Limb (tissue), 2 donors: ENCODE results near the gene TSC22D2.

ENCODE experiments used
- DNase-seq, 2 donors: peaks; one replicate each; pipeline ENCODE4 v3.0.0-alpha.2; 2016; ENCODE audit errors: extremely low spot score in 2 of 2

The TSC22D2 gene

DNA sequence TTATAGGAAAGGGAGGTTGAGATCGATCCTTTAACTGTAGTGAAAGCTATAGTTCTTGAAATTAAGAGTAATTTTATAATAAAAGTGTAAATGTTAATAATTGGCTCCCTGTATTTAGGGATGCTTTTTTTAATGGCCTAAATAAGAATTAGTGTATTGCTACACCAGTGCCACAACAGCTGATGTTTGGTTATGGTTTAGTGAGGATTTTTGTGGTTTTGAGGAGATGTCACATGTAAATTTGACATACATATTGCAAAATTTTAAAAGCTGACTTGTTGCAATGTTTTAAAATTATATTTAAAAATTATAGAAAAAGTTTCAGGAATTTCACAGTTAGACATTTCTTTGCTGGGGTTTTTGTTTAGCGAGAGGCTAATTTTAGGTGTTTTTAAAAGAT lies 3.9 kb downstream of the TSC22D2 start:
- no peak for DNase-seq

DNA sequence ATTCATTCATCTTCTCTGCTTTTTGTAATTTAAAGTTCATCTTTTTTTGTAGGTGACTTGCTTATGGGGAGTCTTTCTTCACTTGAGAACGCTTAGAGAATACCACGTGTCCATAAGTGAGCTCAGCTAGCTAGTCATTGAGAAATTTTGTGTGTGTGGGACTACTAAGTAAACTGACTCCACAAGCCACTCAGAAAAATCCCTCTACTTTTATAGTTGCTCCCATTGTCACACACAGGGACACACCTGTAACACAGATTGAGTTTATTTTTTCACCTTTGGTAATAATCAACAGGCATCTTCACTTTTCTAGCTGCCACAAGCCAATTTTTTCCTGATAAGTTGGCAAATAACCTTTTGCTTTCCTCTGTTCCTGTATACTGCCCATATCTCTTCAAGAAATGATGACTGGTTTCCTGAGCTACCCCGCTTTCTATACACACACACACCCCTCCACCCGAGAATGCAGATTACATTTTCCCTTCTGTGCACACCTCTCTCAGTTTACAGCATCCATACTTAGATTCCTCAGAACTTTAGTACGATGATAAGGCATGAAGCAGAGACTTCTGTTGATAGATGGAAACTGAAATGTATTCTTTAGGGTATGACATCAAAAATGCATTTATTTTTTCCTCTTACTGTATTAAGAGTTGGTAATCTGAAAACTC lies 4.6 kb downstream of the TSC22D2 start:
- no peak for DNase-seq

DNA sequence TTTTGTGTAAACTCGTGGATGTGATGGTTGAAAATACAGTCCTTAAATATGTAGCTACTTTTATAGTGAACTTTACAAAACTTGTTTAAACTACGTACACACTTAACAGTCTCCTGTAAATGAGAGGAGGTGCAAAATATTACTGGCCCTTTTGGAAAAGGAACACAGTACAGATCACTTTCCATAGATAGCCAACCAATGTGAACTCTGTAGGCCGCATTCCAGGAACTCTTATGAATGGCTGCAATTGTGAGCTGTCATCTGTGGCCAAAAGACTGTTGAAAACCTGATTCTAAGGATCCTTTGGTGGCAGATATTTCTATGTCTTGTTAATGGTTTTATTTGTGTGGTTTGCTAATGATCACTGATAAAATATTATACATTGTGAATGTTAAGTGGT lies 6.2 kb downstream of the TSC22D2 start:
- peak in 1 of 2 donors; percentile 74 for DNase-seq

DNA sequence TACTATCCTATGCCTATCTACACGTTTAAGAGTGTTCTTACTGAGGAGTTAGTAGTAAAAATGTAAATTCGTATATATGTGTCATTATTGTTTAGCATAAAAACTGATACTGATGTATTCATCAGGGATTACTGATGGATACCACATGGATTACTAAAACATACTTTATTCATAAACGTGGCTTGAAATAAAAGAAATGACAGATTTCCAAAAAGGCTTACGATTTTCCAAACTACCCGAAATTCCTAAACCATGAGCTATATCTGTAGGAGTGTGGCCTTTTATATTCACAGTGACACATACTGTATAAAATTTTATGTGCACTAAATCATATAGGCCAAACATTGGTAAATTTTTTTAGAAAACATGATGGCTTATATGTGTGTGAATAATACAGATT lies 6.9 kb downstream of the TSC22D2 start:
- no peak for DNase-seq

GRCh38 chr3:150419076-150419868 lies 11.2 kb downstream of the TSC22D2 start:
- DNase-seq: no peak

- DNase-seq: no peak
These were observed 11.9 kb downstream of the TSC22D2 start for GRCh38 chr3:150419959-150420358.

- no peak for DNase-seq
These were observed 13.2 kb downstream of the TSC22D2 start for GRCh38 chr3:150421256-150421655.

DNA sequence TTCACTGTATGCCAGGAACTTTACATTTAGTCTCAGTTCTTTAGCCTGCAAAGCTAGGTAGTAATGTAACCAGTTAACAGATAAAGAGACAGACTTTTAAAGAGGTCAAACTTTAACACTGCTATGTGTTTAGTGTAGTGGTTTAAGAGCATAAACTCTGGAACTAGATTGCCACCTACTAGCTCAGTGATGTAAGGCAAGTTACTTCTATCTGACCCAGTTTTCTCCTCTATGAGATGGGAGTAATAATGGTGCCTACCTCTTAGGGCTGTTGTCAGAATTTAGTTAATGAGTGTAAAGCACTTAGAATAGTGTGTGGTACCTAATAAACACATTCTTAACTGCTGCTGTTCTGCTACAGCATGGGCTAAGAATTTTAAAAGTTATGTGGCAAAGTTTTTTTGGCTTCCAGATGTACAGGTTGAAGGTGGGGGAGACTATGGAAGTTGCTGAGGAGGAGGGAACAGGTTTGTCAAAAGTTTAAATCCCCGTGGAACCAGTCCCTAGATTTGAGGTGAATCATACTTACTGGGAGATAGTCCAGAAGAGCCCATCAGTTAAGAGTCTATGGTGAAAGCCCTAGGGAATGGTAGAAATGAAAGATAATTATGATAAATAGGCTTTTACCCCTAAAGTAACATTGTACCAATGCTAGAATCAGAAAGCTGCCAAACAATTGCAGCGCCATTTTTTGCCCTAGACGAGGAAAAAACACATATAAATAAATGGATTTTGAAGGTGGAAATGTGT lies 13.9 kb downstream of the TSC22D2 start:
- no peak for DNase-seq

GRCh38 chr3:150422907-150423306 lies 14.8 kb downstream of the TSC22D2 start:
- DNase-seq: no peak

- DNase-seq: no peak
These were observed 15.7 kb downstream of the TSC22D2 start for GRCh38 chr3:150423761-150424160.

- no peak for DNase-seq
These were observed 18.2 kb downstream of the TSC22D2 start for GRCh38 chr3:150426292-150426691.

DNA sequence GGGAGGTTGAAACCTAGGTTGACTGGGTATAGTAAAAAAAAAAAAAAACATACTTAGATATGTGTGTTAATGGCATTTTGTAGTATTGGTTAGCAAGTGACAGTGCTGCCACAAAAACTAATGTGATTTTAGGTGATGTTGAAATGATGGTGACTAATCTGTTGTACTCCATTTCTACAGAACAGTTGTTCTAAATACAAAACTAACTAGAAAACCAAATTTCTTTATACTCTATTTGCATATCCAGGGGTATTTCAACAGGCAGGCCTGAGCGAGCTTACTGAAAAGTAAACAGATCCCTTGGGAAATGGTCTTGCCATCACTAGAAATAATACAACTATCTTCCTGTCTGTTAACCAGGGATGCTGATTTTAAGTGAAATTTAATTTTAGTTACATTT lies 20.5 kb downstream of the TSC22D2 start:
- no peak for DNase-seq

GRCh38 chr3:150429767-150430671 lies 21.9 kb downstream of the TSC22D2 start:
- no peak for DNase-seq

- no peak for DNase-seq
These were observed 25.2 kb downstream of the TSC22D2 start for GRCh38 chr3:150433347-150433746.

DNA sequence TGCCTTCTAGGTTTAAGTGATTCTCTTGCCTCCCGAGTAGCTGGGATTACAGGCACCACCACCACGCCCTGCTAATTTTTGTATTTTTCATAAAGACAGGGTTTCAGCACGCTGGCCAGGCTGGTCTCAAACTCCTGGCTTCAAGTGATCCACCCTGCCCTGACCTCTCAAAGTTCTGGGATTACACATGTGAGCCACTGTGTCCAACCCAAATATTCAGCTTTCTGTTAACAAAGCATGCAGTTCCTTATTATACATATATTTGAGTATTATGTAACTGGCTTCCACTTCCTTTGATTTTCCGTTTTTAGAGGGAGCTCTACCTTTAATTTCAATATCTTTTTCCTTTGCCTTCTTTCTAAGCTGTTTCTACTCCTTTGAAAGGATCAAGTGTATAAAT lies 26.1 kb downstream of the TSC22D2 start:
- DNase-seq: no peak

DNA sequence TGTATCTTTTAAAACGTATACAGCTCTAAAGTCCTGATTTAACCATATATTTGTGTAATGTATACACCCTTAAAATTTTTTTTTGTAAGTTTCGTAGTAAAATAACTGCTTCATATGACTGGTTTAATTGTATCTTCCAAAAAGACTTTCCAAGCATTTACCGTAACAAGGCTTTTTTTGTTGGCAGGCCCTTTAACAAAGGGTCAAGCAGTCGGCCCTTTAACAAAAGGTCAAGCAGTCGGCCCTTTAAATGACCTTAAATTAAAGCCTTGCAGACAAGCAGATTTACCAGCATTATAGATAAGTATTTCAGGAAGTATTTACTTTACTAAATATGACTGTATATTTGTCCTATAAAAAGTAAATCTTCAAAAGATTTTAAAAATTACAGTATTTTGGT lies 28.1 kb downstream of the TSC22D2 start:
- no peak for DNase-seq

DNA sequence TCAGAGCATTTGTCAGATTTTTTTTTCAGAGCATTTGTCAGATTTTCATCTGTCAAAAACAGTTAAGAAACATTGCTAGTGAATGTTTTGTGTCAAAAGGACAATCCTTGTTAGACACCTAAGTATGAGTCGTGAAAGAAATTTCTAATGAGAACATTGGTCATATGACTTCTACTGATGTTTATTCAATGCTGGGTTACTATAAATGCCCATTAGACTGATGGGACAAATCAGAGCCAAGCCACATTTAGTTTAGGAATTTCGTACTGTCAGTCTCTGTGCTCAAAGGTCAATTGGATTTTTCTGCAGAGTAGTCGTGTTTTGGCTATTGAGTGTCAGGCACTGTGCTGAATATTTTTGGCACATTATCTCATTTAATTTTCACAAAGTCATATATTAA lies 31.6 kb downstream of the TSC22D2 start:
- no peak for DNase-seq

DNA sequence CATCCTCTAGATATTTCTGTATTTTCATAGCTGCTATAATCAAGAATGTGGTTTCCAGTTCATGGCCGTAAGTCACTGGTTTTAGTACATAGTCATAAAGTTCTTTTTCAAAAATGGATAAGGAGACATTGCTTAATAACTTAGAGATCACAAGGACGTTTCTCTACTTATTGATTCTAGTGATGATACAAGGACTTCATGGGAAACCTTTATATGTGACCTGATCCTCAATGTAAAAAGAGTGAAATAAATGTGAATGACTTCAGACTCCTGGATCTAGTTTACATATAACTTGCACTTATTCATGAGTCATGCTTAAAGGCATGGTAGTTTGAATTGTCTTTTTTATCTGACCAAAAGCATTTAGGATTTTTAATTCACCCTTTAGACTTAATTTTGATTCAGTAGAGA lies 35.2 kb downstream of the TSC22D2 start:
- no peak for DNase-seq

DNA sequence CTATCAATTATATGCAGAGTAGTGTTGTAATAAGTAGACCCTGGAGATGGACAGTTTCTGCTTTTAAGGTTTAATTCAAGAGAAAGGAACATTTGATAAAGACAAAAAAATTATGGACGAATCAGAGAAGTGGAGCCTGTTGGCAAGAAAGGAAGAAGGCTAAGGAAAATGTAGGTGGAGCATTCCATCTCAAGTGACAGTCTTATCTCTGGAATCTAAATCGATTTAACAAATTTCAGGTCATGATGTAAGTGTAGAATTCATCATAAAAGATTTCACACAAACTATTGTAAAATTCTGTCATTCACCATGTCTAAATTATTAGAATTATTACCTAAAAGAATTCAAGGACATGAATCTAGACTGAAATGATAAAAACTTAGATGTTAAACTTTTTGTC lies 36.3 kb downstream of the TSC22D2 start:
- no peak for DNase-seq

DNA sequence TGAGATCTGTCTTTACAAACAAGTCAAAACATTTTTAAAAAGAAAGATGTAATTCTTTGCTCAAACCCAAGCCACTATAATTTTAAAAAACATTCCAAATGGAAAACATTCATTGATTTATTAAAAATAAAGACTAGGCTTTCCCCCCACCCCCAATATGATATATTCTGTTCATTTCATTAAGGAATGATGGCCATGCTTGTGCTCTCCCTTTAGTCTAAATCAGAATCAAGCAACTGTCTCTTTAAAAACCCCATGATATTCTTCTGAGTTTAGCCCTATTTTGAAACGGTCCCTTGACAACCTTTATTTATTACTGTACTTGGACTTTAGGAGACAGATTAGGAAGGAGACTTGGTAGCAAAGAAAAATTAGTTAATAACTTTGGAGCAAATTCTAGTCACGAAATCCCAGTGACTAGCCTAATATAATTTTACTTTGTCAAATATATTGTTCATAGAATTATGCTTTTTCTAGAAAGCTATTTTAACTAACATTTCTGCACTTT lies 38.4 kb downstream of the TSC22D2 start:
- no peak for DNase-seq

GRCh38 chr3:150447084-150447483 lies 39.0 kb downstream of the TSC22D2 start:
- DNase-seq: no peak
